HL-60 (cell line): Measurements from ENCODE around the gene GPC5.

ENCODE experiments used
- DNase-seq, 2 experiments: peaks; one replicate each; pipeline ENCODE4 v3.0.0-alpha.2; 2010 to 2020; ENCODE audit warnings: low read depth in 1 of 2, low spot score in 1 of 2
- H3K27ac ChIP-seq: fragments of 250-450 bp; sonication (Bioruptor Pico); replicated peaks from 2 replicates; pipeline ENCODE4 v1.5.1; 2020; ENCODE audit warnings: mild to moderate bottlenecking, moderate library complexity
- H3K27me3 ChIP-seq: fragments of 250-450 bp; sonication (Bioruptor Pico); 2 replicates; pipeline ENCODE4 v1.5.1; 2021; ENCODE audit warnings: mild to moderate bottlenecking, moderate library complexity; ENCODE audit not compliant: insufficient read depth, poor library complexity, severe bottlenecking
- H3K4me3 ChIP-seq: replicated peaks from 2 replicates; pipeline ENCODE4 v1.5.1; 2011; ENCODE audit warnings: mild to moderate bottlenecking, control low read depth, low read length; ENCODE audit not compliant: insufficient read depth
- CTCF ChIP-seq: IDR thresholded peaks from one replicate; pipeline ENCODE4 v1.5.1; 2011; ENCODE audit warnings: low read length, control low read depth, inconsistent platforms; ENCODE audit not compliant: insufficient read depth
- GABPA ChIP-seq: IDR thresholded peaks from 2 replicates; pipeline ENCODE4 v1.6.1; 2012; ENCODE audit warnings: low read depth
- POLR2AphosphoS5 ChIP-seq: IDR thresholded peaks from 2 replicates; pipeline ENCODE4 v1.6.1; 2012; ENCODE audit warnings: low read depth
- REST ChIP-seq: IDR thresholded peaks from 2 replicates; pipeline ENCODE4 v1.6.1; 2012; ENCODE audit warnings: low read depth; ENCODE audit not compliant: insufficient replicate concordance
- SPI1 ChIP-seq: IDR thresholded peaks from 2 replicates; pipeline ENCODE4 v1.6.1; 2012; ENCODE audit warnings: low read depth, mild to moderate bottlenecking, borderline replicate concordance

The GPC5 gene

GRCh38 chr13:92460479-92460878 is 1062.1 kb downstream of the GPC5 start:
- H3K27me3 ChIP-seq: no peaks in the 10 kb centered on the region
- H3K27ac ChIP-seq: no peak overlapping the region
- DNase-seq: no peak
- no peak for TF ChIP-seq CTCF
- no peak for TF ChIP-seq GABPA
- no peak for TF ChIP-seq POLR2AphosphoS5
- no peak for TF ChIP-seq REST
- no peak for TF ChIP-seq SPI1
- no peak overlapping the region for H3K4me3 ChIP-seq

GRCh38 chr13:92461402-92461801 is 1063.0 kb downstream of the GPC5 start:
- DNase-seq: no peak
- TF ChIP-seq SPI1 (no peak), CTCF (no peak), REST (no peak), POLR2AphosphoS5 (no peak), GABPA (no peak)
- Histone ChIP-seq H3K27me3 (no peaks in the 10 kb centered on the region), H3K4me3 (no peak overlapping the region), H3K27ac (no peak overlapping the region)

- no peak for TF ChIP-seq SPI1
- no peak for TF ChIP-seq POLR2AphosphoS5
- TF ChIP-seq GABPA: no peak
- no peak for TF ChIP-seq CTCF
- TF ChIP-seq REST: no peak
- no peak for DNase-seq
- Histone ChIP-seq H3K27me3 (no peaks in the 10 kb centered on the region), H3K4me3 (no peak overlapping the region), H3K27ac (no peak overlapping the region)
Measured at GRCh38 chr13:92461831-92462230, 1063.4 kb downstream of the GPC5 start.
